GM10248 (cell line): Measurements from ENCODE around the gene DYSF.

Experiments used
- CTCF ChIA-PET: fragments of 300-600 bp; sonication (Branson Sonifier 250); formaldehyde crosslinking; extraction: SDS; loops from one replicate; lab custom pipeline; 2021; ENCODE audit warnings: antibody characterized with exemption; lab: Yijun Ruan, JAX
- POLR2A ChIA-PET: fragments of 350-650 bp; sonication (Branson Sonifier 250); formaldehyde crosslinking; extraction: SDS; loops from one replicate; lab custom pipeline; 2020; ENCODE audit warnings: antibody characterized with exemption; lab: Yijun Ruan, JAX
- DNase-seq: peaks from one replicate; pipeline ENCODE4 v3.0.0; 2012; ENCODE audit errors: extremely low spot score
- CTCF ChIP-seq: IDR thresholded peaks from 2 replicates; pipeline ENCODE4 v1.5.1; 2012; ENCODE audit warnings: mild to moderate bottlenecking, low read depth; ENCODE audit errors: extremely low read depth, missing control alignments, control extremely low read depth

Gene DYSF

DNA sequence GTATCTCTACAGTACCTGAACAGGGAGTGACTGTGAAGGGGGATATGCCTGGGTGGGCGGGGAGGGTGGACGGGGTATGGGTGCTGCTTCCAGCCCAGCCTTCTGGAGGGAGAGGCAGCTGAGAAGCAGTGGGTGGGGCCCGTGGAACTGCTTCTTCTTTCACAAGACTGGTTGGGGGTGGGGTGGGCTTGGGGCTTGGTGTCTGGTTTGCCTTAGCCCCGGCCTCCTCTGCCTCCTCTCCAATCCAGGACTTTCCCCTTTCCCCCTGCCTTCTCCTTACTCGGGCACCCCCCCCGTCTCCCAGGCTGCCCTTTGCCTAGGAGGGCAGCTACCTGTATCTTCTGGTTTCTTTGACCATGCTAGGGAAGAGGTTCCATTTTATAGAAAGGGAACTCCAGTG is 233.4 kb downstream of the DYSF start:
- DNase-seq: no peak
- ChIA-PET CTCF (no interaction called here), POLR2A (no interaction called here)
- TF ChIP-seq CTCF: no peak

DNA sequence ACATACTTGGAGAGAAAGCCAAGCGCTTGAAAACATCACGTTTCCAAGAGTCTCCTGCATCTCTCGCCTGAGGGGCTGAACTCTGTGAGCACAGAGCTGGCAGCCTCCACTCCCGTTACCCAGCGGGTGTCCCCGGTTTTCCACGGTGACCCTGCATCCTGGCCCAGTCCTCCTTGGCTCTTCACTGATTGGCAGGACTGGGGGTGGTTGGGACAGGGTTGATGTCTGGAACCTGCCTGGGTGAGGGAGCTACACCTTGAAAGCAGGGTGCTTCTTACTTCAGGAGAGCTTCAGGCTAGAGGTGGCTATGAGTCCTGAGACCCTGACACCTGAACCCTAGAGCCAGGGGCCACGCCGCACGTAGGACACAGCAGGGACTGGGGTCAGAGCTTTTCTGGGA is 234.1 kb downstream of the DYSF start:
- TF ChIP-seq CTCF: no peak
- POLR2A ChIA-PET: no interaction called here

DNA sequence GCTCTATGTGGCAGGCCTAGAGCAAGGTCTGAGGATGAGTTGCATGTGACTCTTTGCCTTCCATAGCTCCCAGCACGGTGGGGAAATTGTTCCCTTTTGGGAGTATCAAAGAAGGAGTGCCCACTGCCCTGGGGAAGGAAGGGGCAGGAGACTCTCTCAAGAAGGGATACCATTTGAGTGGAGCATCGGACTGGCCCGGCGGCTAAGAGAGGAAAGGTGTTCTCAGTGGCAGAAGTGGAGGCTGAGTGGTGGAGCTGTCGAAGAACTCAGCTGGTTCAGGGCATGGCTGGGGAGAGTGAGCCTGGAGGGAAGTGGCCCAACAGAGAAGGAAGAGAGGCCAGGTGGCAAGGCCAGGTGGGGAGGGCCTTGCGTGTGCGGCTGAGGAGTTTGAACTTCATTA is 235.2 kb downstream of the DYSF start:
- DNase-seq: no peak
- CTCF ChIA-PET: interaction anchor here (0.8 kb wide), 1 partner anchor 142 kb away, joined by 3 read pairs; no protein-coding TSS in a partner anchor
- POLR2A ChIA-PET: no interaction called here
- no peak for TF ChIP-seq CTCF

More for the DNA sequence above, 234.1 kb downstream of the DYSF start:
- CTCF ChIA-PET: no interaction called here
- no peak for DNase-seq

- TF ChIP-seq CTCF: no peak
- POLR2A ChIA-PET: no interaction called here
- DNase-seq: no peak
- CTCF ChIA-PET: no interaction called here
Observed at GRCh38 chr2:71689393-71689792, 236.0 kb downstream of the DYSF start.

DNA sequence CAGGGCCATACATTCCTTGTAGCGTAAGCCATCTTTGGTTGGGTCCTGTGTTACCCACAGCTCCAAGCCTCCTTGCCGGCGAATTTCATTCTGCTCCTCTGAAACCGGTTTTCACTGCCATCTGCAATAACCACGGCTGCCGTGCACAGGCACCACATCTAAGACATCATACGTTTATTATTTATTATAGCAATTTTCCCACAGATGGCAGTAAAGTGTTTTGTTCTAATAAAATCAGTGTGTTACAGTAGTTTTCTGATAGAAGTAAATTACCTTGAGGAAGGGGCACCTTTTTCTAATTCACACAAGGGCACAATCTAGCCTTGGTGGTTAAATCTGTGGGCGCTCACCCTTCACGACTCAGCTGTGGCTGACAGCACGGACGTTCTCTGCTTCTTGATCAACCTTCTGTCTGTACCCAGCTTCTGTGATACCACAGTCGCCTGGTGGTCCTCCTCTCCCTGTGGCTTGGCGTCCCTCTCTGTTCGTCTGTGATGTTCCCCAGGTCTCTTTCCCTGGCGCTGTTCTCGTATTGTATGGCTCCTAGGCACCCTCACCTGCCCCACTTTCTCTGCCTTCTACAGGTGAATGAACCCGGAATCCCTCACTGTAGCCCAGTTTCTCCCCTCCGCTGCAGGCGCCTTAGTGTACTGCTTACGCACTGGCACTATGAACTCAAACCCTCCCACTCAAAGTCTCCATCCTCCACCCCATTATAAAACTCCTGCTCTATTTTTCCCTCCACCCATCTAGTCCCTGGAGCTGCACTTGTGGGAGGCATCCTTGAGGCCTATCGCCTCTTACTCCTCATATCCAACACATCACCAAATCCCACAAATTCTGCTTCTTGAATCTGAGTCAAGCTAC is 236.8 kb downstream of the DYSF start:
- TF ChIP-seq CTCF: no peak
- ChIA-PET CTCF (no interaction called here), POLR2A (no interaction called here)
- DNase-seq: no peak

DNA sequence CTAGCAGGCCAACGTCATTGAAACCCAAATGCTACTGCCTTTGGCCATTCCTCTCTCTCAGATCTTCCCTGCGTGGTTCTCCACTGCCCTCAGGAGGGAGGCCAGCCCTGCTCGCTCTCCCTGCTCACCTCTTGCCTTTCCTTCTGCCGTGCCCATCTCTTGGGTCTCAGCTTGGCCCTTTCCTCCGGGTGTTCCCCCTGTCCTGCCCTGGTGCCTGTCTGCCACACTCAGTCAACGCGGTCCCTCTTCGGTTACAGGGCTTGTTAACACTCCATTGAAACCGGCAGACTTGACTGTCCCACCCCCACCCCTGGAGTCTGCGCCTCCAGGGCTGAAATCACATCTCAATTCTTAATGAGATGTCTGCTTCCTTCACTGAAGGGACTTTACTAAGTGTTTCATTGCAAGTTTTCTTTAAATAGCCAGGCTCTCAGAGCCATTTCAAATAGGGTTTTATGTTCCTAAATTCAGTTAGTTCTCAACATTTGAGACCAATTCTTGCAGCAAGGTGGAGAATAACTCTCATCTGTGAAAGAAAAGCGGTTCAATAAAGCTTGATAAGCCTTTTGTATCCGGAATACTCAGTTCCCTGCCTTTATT is 237.6 kb downstream of the DYSF start:
- DNase-seq: no peak
- ChIA-PET CTCF (no interaction called here), POLR2A (no interaction called here)
- TF ChIP-seq CTCF: no peak
